Endothelial cell (in vitro differentiated cells): ENCODE data around the gene LRIT2. TPM values are rescaled to one million over a fixed set of nuclear protein-coding genes. Genes with fewer than 3 reads are reported as not detected.

Experiments used
- DNase-seq: peaks from one replicate; pipeline ENCODE4 v3.0.0; 2021; ENCODE audit warnings: low spot score
- H3K27ac Mint-ChIP-seq: one replicate; pipeline ENCODE4 v1.8.0; 2021; ENCODE audit warnings: mixed read lengths, inconsistent platforms; ENCODE audit not compliant: unreplicated experiment
- H3K27me3 Mint-ChIP-seq: one replicate; pipeline ENCODE4 v1.8.0; 2021; ENCODE audit warnings: mild to moderate bottlenecking, moderate library complexity, mixed read lengths, inconsistent platforms; ENCODE audit not compliant: unreplicated experiment
- H3K36me3 Mint-ChIP-seq: one replicate; pipeline ENCODE4 v1.8.0; 2021; ENCODE audit warnings: mild to moderate bottlenecking, low read depth, mixed read lengths, inconsistent platforms; ENCODE audit not compliant: unreplicated experiment
- H3K4me1 Mint-ChIP-seq: one replicate; pipeline ENCODE4 v1.8.0; 2021; ENCODE audit warnings: mild to moderate bottlenecking, mixed read lengths, inconsistent platforms; ENCODE audit not compliant: unreplicated experiment
- H3K4me3 Mint-ChIP-seq: one replicate; pipeline ENCODE4 v1.8.0; 2021; ENCODE audit warnings: mild to moderate bottlenecking, mixed read lengths, inconsistent platforms; ENCODE audit not compliant: unreplicated experiment
- H3K9me3 Mint-ChIP-seq: one replicate; pipeline ENCODE4 v1.8.0; 2021; ENCODE audit warnings: mixed read lengths, inconsistent platforms; ENCODE audit not compliant: unreplicated experiment
- total RNA-seq: library from RNA; stranded (reverse); fragmentation: NEBNext Ultra II Directional; extraction: Animal tissue kit (Norgen Biotek cat#: 25700); gene quantifications from one replicate; pipeline ENCODE4 v1.2.1, GENCODE V29; 2021; ENCODE audit not compliant: unreplicated experiment
- TF ChIP-seq, protein P1 (sequence below): fragments of 200-600 bp; sonication (generic); IDR thresholded peaks from one replicate; pipeline ENCODE4 v1.5.0; 2021; ENCODE audit warnings: antibody characterized with exemption; ENCODE audit not compliant: unreplicated experiment

Gene LRIT2
- total RNA-seq, 1 donor from 2014 or later: not detected

DNA sequence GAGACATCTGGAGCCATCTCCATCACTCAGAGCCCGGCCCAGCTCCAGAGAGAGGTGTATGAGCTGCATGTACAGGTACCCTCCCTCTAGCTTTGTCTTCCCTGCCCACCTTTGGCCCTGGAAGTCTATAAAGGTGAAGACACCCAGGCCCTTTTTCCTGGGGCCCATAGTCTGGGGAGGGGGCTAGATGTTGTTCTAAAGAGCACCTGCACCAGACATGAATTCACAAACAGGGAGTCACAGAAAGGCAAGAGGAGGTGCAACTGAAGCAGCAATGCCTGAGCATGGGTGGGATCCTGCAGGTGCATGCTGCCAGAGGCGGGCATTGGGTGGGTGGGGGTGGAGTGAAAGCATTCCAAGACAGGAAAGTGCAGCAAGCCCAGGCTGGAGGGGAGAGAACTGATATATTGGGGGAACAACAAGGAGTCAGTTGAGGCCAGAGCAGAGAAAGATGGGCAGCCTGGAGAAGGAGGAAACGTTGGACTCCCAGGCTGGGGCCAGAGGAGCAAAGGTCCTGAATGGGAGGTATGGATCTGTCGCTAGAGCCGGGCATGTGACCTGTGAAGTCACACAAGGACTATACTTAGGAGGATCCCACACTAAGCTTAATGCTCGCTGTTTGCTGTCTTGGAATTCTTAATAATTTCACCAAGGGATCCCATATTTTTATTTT, 19.4 kb downstream of the LRIT2 start:
- Mint-ChIP-seq H3K9me3 (no peaks in the 10 kb centered on the region), H3K27me3 (peaks cover 3% of the 10 kb centered on the region), H3K4me3 (no peak overlapping the region), H3K36me3 (no peaks in the 10 kb centered on the region), H3K27ac (no peak overlapping the region), H3K4me1 (no peaks in the 10 kb centered on the region)
- TF ChIP-seq, protein P1, sequence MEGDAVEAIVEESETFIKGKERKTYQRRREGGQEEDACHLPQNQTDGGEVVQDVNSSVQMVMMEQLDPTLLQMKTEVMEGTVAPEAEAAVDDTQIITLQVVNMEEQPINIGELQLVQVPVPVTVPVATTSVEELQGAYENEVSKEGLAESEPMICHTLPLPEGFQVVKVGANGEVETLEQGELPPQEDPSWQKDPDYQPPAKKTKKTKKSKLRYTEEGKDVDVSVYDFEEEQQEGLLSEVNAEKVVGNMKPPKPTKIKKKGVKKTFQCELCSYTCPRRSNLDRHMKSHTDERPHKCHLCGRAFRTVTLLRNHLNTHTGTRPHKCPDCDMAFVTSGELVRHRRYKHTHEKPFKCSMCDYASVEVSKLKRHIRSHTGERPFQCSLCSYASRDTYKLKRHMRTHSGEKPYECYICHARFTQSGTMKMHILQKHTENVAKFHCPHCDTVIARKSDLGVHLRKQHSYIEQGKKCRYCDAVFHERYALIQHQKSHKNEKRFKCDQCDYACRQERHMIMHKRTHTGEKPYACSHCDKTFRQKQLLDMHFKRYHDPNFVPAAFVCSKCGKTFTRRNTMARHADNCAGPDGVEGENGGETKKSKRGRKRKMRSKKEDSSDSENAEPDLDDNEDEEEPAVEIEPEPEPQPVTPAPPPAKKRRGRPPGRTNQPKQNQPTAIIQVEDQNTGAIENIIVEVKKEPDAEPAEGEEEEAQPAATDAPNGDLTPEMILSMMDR: peak; percentile 13
- no peak for DNase-seq

DNA sequence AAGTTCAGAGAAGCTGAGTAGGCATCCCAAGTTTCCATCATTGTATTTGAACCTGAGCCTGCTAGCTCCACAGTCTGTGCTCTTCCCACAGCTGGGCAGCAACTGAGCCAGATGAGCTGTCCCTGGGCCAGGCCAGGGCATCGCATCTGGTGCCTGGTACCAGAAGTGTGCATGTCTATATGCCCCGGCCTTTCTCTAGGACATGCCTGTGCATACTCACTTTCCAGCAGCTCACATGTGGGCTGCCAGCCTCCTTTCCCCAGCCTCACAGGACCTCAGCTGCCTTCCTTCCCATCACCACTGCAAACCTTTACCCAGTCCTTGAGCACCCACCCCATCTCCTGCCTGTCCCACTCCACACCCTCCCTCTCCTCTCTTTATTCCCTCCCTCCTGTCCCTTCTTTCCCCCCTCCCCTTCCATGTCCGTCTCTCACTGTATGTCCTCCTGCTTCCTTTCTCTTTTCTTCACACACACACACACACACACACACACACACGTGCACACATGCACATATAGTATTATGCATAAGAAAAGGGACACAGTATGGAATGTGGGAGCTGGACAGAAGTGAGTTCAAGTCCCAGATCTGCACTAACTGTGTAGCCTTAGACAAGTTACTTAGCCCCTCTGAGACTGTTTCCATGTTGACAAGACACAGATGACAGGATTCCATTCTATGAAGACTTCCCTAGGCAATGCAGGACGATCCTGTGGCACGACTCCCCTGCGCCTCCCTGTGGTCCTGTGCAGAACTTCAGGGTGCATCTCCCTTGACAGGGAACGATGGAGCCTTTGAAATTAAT, 20.1 kb downstream of the LRIT2 start:
- H3K27me3 Mint-ChIP-seq: peaks cover 6% of the 10 kb centered on the region
- no peaks in the 10 kb centered on the region for H3K9me3 Mint-ChIP-seq

DNA sequence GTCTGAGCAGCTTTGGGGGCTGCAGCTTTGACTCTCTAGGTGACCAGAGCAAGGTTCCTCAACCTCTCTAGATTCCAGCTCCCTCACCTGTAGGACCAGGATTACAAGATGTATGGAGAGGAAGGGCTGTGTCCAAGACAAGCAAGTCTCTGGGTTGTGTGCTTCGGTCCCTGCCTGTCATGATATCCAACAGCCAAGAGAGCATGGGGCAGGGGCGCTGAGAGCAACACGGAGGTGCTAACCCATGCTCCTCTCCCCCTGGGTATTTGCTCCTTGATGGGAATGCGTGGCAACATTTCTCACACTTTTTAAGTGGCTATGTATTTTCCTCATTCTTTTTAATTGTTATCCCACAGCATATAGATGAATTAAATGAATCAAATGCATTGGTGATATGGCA, 20.7 kb downstream of the LRIT2 start:
- no peaks in the 10 kb centered on the region for H3K9me3 Mint-ChIP-seq
- TF ChIP-seq, protein P1: no peak
- DNase-seq: no peak

More for the DNA sequence above, 20.1 kb downstream of the LRIT2 start:
- Mint-ChIP-seq H3K4me1 (no peaks in the 10 kb centered on the region), H3K27ac (no peak overlapping the region), H3K4me3 (no peak overlapping the region), H3K36me3 (no peaks in the 10 kb centered on the region)
- TF ChIP-seq, protein P1: peak; percentile 58
- peak; percentile 82 for DNase-seq

DNA sequence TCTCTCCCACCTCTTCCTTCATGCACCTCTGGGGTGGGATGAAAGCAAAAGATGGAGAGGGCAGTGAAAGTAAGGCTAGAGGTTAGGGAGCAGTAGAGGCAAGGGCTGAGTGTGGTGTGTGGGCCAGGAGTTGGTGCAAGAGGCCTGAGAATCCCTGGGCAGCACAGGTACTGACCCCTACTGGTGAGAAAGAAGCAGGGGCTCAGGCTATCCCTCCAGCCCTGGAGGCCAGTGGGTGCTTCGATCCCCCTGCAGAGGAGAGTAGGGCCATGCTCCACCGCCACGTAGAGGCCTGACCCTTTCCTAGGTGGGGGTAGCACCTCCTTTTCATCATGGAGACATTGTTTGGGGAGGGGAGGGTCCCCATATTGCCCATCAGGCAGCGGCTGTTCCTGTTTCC, 21.2 kb downstream of the LRIT2 start:
- TF ChIP-seq, protein P1: peak; percentile 42
- Mint-ChIP-seq H3K4me3 (no peak overlapping the region), H3K36me3 (no peaks in the 10 kb centered on the region), H3K27ac (no peak overlapping the region), H3K27me3 (peaks cover 7% of the 10 kb centered on the region), H3K4me1 (no peaks in the 10 kb centered on the region), H3K9me3 (no peaks in the 10 kb centered on the region)
- no peak for DNase-seq

More for the DNA sequence above, 20.7 kb downstream of the LRIT2 start:
- no peak overlapping the region for H3K27ac Mint-ChIP-seq
- H3K36me3 Mint-ChIP-seq: no peaks in the 10 kb centered on the region
- H3K27me3 Mint-ChIP-seq: peaks cover 6% of the 10 kb centered on the region
- no peak overlapping the region for H3K4me3 Mint-ChIP-seq
- no peaks in the 10 kb centered on the region for H3K4me1 Mint-ChIP-seq

DNA sequence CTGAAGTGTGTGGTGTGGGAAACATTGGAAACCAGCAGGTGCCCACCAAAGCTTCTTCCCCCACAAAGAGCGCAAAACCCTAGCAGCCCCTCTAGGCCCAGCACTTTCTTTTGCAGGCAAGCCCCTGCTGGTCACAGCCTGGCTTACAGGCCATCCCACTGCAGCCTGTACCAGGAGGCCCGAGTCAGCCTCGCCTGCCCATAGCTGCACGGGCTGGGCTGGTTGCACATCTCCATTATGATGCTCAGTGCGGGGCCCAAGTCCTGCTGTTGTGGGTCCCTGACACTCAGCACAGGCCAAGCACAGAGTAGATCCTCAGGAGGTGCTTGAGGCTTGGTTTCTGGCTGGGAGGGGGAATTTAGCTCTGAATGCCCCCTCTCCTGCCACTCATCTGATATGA, 23.0 kb downstream of the LRIT2 start:
- Mint-ChIP-seq H3K27me3 (peaks cover 14% of the 10 kb centered on the region), H3K36me3 (no peaks in the 10 kb centered on the region)

More for the DNA sequence above, 23.0 kb downstream of the LRIT2 start:
- DNase-seq: no peak
- TF ChIP-seq, protein P1: no peak
- Mint-ChIP-seq H3K4me1 (no peaks in the 10 kb centered on the region), H3K4me3 (no peak overlapping the region), H3K9me3 (no peaks in the 10 kb centered on the region), H3K27ac (no peak overlapping the region)
